CD4-positive, alpha-beta memory T cell (primary cell): ENCODE data around the gene ZHX3. TPM values are rescaled to one million over a fixed set of nuclear protein-coding genes. Genes with fewer than 3 reads are reported as not detected.

ENCODE experiments used
- CTCF ChIA-PET: fragments of 350-600 bp; sonication (Branson Sonifier 250); formaldehyde crosslinking; loops from one replicate; lab custom pipeline; 2021; ENCODE audit warnings: inconsistent platforms; ENCODE audit not compliant: partially characterized antibody; lab: Charles Lee
- POLR2A ChIA-PET: fragments of 350-600 bp; sonication (Branson Sonifier 250); formaldehyde crosslinking; loops from one replicate; lab custom pipeline; 2021; ENCODE audit not compliant: partially characterized antibody; lab: Charles Lee
- DNase-seq, 5 donors: peaks; one replicate each; pipeline versions ENCODE4 v3.0.0 to v3.0.0-alpha.2; 2020 to 2022; ENCODE audit warnings: mixed read lengths in 1 of 5
- H3K27ac ChIP-seq: one replicate; pipeline ENCODE4 v1.7.0; 2013; ENCODE audit warnings: low read depth, low read length
- H3K27me3 ChIP-seq: 2 replicates; pipeline ENCODE4 v1.7.0; 2013; ENCODE audit warnings: mild to moderate bottlenecking, low read length, moderate library complexity; ENCODE audit not compliant: insufficient read depth
- H3K36me3 ChIP-seq: 2 replicates; pipeline ENCODE4 v1.7.0; 2013; ENCODE audit warnings: mild to moderate bottlenecking, low read length, moderate library complexity; ENCODE audit not compliant: insufficient read depth
- H3K4me1 ChIP-seq: 2 replicates; pipeline ENCODE4 v1.7.0; 2013; ENCODE audit warnings: mild to moderate bottlenecking, low read length, moderate library complexity; ENCODE audit not compliant: insufficient read depth
- H3K4me3 ChIP-seq, 2 donors: one replicate each; pipeline ENCODE4 v1.7.0; 2013; ENCODE audit warnings: low read length in 2 of 2, mild to moderate bottlenecking in 1 of 2
- H3K9me3 ChIP-seq, 2 donors: one replicate each; pipeline ENCODE4 v1.7.0; 2013; ENCODE audit warnings: low read length in 2 of 2, control low read depth in 1 of 2; ENCODE audit not compliant: control insufficient read depth in 1 of 2
- H3K27ac Mint-ChIP-seq, 7 donors: one replicate each; pipeline ENCODE4 v1.8.0; 2020 to 2021; ENCODE audit warnings: mixed read lengths in 7 of 7, mild to moderate bottlenecking in 6 of 7, inconsistent platforms in 3 of 7, moderate library complexity in 3 of 7
- H3K27me3 Mint-ChIP-seq, 2 donors: one replicate each; pipeline ENCODE4 v1.8.0; 2020 to 2021; ENCODE audit warnings: mixed read lengths in 2 of 2
- H3K36me3 Mint-ChIP-seq, 2 donors: one replicate each; pipeline ENCODE4 v1.8.0; 2020 to 2021; ENCODE audit warnings: mixed read lengths in 2 of 2, inconsistent platforms in 1 of 2, mild to moderate bottlenecking in 1 of 2
- H3K4me1 Mint-ChIP-seq, 4 donors: one replicate each; pipeline ENCODE4 v1.8.0; 2020 to 2021; ENCODE audit warnings: mixed read lengths in 4 of 4, mild to moderate bottlenecking in 1 of 4
- H3K4me3 Mint-ChIP-seq, 8 donors: one replicate each; pipeline ENCODE4 v1.8.0; 2020 to 2021; ENCODE audit warnings: mixed read lengths in 8 of 8, mild to moderate bottlenecking in 7 of 8, moderate library complexity in 6 of 8, inconsistent platforms in 3 of 8
- H3K9me3 Mint-ChIP-seq, 8 donors: one replicate each; pipeline ENCODE4 v1.8.0; 2020 to 2021; ENCODE audit warnings: mixed read lengths in 8 of 8, mild to moderate bottlenecking in 5 of 8, inconsistent platforms in 3 of 8, moderate library complexity in 1 of 8
- intact Hi-C: fragments of 100-400 bp; cut with micrococcal nuclease; formaldehyde crosslinking; loops from one replicate; pipeline ENCODE4 v1.15.1; 2023
- polyA plus RNA-seq, 2 donors: library from polyadenylated mRNA; unstranded; fragments of 300-500 nt; fragmentation: Illumina TruSeq; gene quantifications; one replicate each; pipeline ENCODE4 v1.2.3, GENCODE V29; 2021
- total RNA-seq, 2 experiments: library from RNA; stranded (reverse); gene quantifications; one replicate each; pipeline ENCODE4 v1.2.3, GENCODE V29; 2021

ZHX3 gene
- total and polyA plus RNA-seq, 4 experiments from 2014 or later: 2.4 to 6.3 (median 5.5) TPM

GRCh38 chr20:41165001-41165882, 152.3 kb downstream of the ZHX3 start:
- H3K27me3 Mint-ChIP-seq: no peaks in the 10 kb centered on the region
- CTCF ChIA-PET: interaction anchor here (1.0 to 4.2 kb wide), 4 partner anchors 8 to 66 kb away, joined by 3 to 19 read pairs (median 4); no protein-coding TSS in a partner anchor
- Histone ChIP-seq H3K36me3 (peaks cover 88% of the 10 kb centered on the region), H3K4me3 (no peak overlapping the region), H3K9me3 (no peaks in the 10 kb centered on the region), H3K27ac (peak overlapping the region; percentile 17), H3K4me1 (peaks cover 40% of the 10 kb centered on the region), H3K27me3 (no peaks in the 10 kb centered on the region)
- H3K4me1 Mint-ChIP-seq: peaks cover 25 to 66% (median 43%) of the 10 kb centered on the region in 4 donors
- no peaks in the 10 kb centered on the region for H3K9me3 Mint-ChIP-seq
- intact Hi-C loops: no loop called here
- peak overlapping the region in 5 of 7 donors; percentile 13 to 98 (median 67) for H3K27ac Mint-ChIP-seq
- no peak for DNase-seq
- H3K4me3 Mint-ChIP-seq: no peak overlapping the region
- H3K36me3 Mint-ChIP-seq: peaks cover 49 to 86% of the 10 kb centered on the region in 2 donors
- POLR2A ChIA-PET: interaction anchor here (8.8 kb wide), 1 partner anchor 7 kb away, joined by 70 read pairs; no protein-coding TSS in a partner anchor

GRCh38 chr20:41163821-41164220, 153.7 kb downstream of the ZHX3 start:
- intact Hi-C loops: no loop called here
- Histone ChIP-seq H3K4me1 (peaks cover 55% of the 10 kb centered on the region), H3K9me3 (no peaks in the 10 kb centered on the region), H3K27ac (peak overlapping the region; percentile 10), H3K27me3 (no peaks in the 10 kb centered on the region), H3K36me3 (peaks cover 82% of the 10 kb centered on the region), H3K4me3 (no peak overlapping the region)
- ChIA-PET POLR2A (no interaction called here), CTCF (interaction anchor here (1.6 to 4.2 kb wide), 2 partner anchors 9 to 29 kb away, joined by 11 to 19 read pairs; no protein-coding TSS in a partner anchor)
- peaks cover 56 to 82% of the 10 kb centered on the region in 2 donors for H3K36me3 Mint-ChIP-seq
- H3K27me3 Mint-ChIP-seq: no peaks in the 10 kb centered on the region
- H3K9me3 Mint-ChIP-seq: no peaks in the 10 kb centered on the region
- H3K4me1 Mint-ChIP-seq: peaks cover 37 to 78% (median 54%) of the 10 kb centered on the region in 4 donors
- peak overlapping the region; percentile 11 to 98 (median 70) for H3K27ac Mint-ChIP-seq
- no peak for DNase-seq
- H3K4me3 Mint-ChIP-seq: peak overlapping the region in 1 of 8 donors; percentile 21

- H3K27me3 Mint-ChIP-seq: no peaks in the 10 kb centered on the region
- Histone ChIP-seq H3K9me3 (no peaks in the 10 kb centered on the region), H3K4me1 (peaks cover 64% of the 10 kb centered on the region), H3K4me3 (no peak overlapping the region), H3K27ac (peak overlapping the region; percentile 73), H3K27me3 (no peaks in the 10 kb centered on the region), H3K36me3 (peaks cover 69% of the 10 kb centered on the region)
- DNase-seq: no peak
- intact Hi-C loops: no loop called here
- POLR2A ChIA-PET: interaction anchor here (0.7 to 0.8 kb wide), 2 partner anchors 25 to 27 kb away, joined by 3 read pairs; partner anchors contain the start of gene PLCG1
- CTCF ChIA-PET: interaction anchor here (1.6 to 4.2 kb wide), 2 partner anchors 10 to 27 kb away, joined by 11 to 19 read pairs; no protein-coding TSS in a partner anchor
- peaks cover 50 to 92% (median 68%) of the 10 kb centered on the region in 4 donors for H3K4me1 Mint-ChIP-seq
- peaks cover 55 to 71% of the 10 kb centered on the region in 2 donors for H3K36me3 Mint-ChIP-seq
- H3K9me3 Mint-ChIP-seq: peaks cover 0 to 2% (median 0%) of the 10 kb centered on the region in 8 donors
- H3K4me3 Mint-ChIP-seq: peak overlapping the region in 3 of 8 donors; percentile 48 to 54 (median 51)
- peak overlapping the region; percentile 48 to 99 (median 88) for H3K27ac Mint-ChIP-seq
Observed at GRCh38 chr20:41162396-41162795, 155.1 kb downstream of the ZHX3 start.

GRCh38 chr20:41161886-41162285, 155.6 kb downstream of the ZHX3 start:
- CTCF ChIA-PET: interaction anchor here (7.8 kb wide), 1 partner anchor 24 kb away, joined by 178 read pairs; the partner anchor contains the start of gene PLCG1
- Mint-ChIP-seq H3K4me3 (peak overlapping the region in 7 of 8 donors; percentile 26 to 86 (median 51)), H3K27me3 (peaks cover 0 to 2% of the 10 kb centered on the region in 2 donors), H3K36me3 (peaks cover 50 to 70% of the 10 kb centered on the region in 2 donors), H3K4me1 (peaks cover 55 to 92% (median 70%) of the 10 kb centered on the region in 4 donors), H3K9me3 (peaks cover 0 to 4% (median 0%) of the 10 kb centered on the region in 8 donors), H3K27ac (peak overlapping the region; percentile 87 to 99 (median 89))
- Histone ChIP-seq H3K27ac (peak overlapping the region; percentile 73), H3K9me3 (no peaks in the 10 kb centered on the region), H3K4me3 (no peak overlapping the region), H3K4me1 (peaks cover 64% of the 10 kb centered on the region), H3K36me3 (peaks cover 64% of the 10 kb centered on the region), H3K27me3 (no peaks in the 10 kb centered on the region)
- POLR2A ChIA-PET: interaction anchor here (0.6 to 16.6 kb wide), 3 partner anchors 21 to 31 kb away, joined by 3 to 753 read pairs (median 3); partner anchors contain the start of gene PLCG1
- intact Hi-C loops: no loop called here
- DNase-seq: peak in 2 of 5 donors; percentile 41 to 43

GRCh38 chr20:41160686-41161085, 156.8 kb downstream of the ZHX3 start:
- no peak overlapping the region for H3K4me3 ChIP-seq
- POLR2A ChIA-PET: interaction anchor here (6.3 to 16.6 kb wide), 2 partner anchors 9 to 20 kb away, joined by 70 to 753 read pairs; partner anchors contain the start of gene PLCG1
- peaks cover 76% of the 10 kb centered on the region for H3K4me1 ChIP-seq
- intact Hi-C loops: no loop called here
- peaks cover 45 to 63% of the 10 kb centered on the region in 2 donors for H3K36me3 Mint-ChIP-seq
- no peak for DNase-seq
- peak overlapping the region; percentile 73 for H3K27ac ChIP-seq
- H3K9me3 ChIP-seq: no peaks in the 10 kb centered on the region
- CTCF ChIA-PET: interaction anchor here (1.5 to 7.8 kb wide), 3 partner anchors 12 to 73 kb away, joined by 4 to 178 read pairs (median 51); partner anchors contain the start of gene PLCG1
- H3K27ac Mint-ChIP-seq: peak overlapping the region; percentile 93 to 99 (median 98)
- peaks cover 67 to 93% (median 76%) of the 10 kb centered on the region in 4 donors for H3K4me1 Mint-ChIP-seq
- H3K27me3 Mint-ChIP-seq: peaks cover 0 to 3% of the 10 kb centered on the region in 2 donors
- peak overlapping the region in 6 of 8 donors; percentile 4 to 68 (median 58) for H3K4me3 Mint-ChIP-seq
- no peaks in the 10 kb centered on the region for H3K27me3 ChIP-seq
- peaks cover 0 to 8% (median 0%) of the 10 kb centered on the region in 8 donors for H3K9me3 Mint-ChIP-seq
- H3K36me3 ChIP-seq: peaks cover 52% of the 10 kb centered on the region

- Mint-ChIP-seq H3K36me3 (peaks cover 37 to 55% of the 10 kb centered on the region in 2 donors), H3K9me3 (peaks cover 0 to 8% (median 0%) of the 10 kb centered on the region in 8 donors), H3K4me3 (peak overlapping the region; percentile 29 to 93 (median 74)), H3K27ac (peak overlapping the region; percentile 93 to 99 (median 98)), H3K27me3 (peaks cover 0 to 3% of the 10 kb centered on the region in 2 donors), H3K4me1 (peaks cover 77 to 96% (median 87%) of the 10 kb centered on the region in 4 donors)
- no peaks in the 10 kb centered on the region for H3K27me3 ChIP-seq
- POLR2A ChIA-PET: interaction anchor here (6.3 to 16.6 kb wide), 2 partner anchors 10 to 19 kb away, joined by 70 to 753 read pairs; partner anchors contain the start of gene PLCG1
- peak in 1 of 5 donors; percentile 13 for DNase-seq
- CTCF ChIA-PET: interaction anchor here (1.3 to 7.8 kb wide), 7 partner anchors 10 to 168 kb away, joined by 3 to 178 read pairs (median 9); partner anchors contain the start of gene PLCG1
- H3K4me3 ChIP-seq: no peak overlapping the region
- H3K4me1 ChIP-seq: peaks cover 87% of the 10 kb centered on the region
- H3K36me3 ChIP-seq: peaks cover 41% of the 10 kb centered on the region
- intact Hi-C loops: loop anchor here (5.0 kb wide), 2 partner anchors 132 to 158 kb away; partner anchors contain the start of genes TOP1 and ZHX3
- H3K9me3 ChIP-seq: no peaks in the 10 kb centered on the region
- peak overlapping the region; percentile 73 for H3K27ac ChIP-seq
Observed at GRCh38 chr20:41159547-41159946, 158.0 kb downstream of the ZHX3 start.
